Breast epithelium (tissue), 4 donors: ENCODE results near the gene MYF5. TPM values are rescaled to one million over a fixed set of nuclear protein-coding genes. Genes with fewer than 3 reads are reported as not detected.

Experiments used
- DNase-seq, 2 donors: peaks; one replicate each; pipeline ENCODE4 v3.0.0-alpha.2; 2019; ENCODE audit warnings: low spot score in 2 of 2
- H3K27ac ChIP-seq, 2 donors: fragments of 200-600 bp; sonication (generic) in 1 of 2; one replicate each; pipeline ENCODE4 v1.5.1; 2016 to 2019; ENCODE audit warnings: mild to moderate bottlenecking in 1 of 2
- H3K27me3 ChIP-seq, 2 donors: fragments of 200-600 bp; sonication (generic) in 1 of 2; one replicate each; pipeline versions ENCODE4 v1.5.1 to v1.6.0; 2017 to 2019; ENCODE audit warnings: control low read depth in 1 of 2, mild to moderate bottlenecking in 1 of 2
- H3K36me3 ChIP-seq: fragments of 200-600 bp; one replicate; pipeline ENCODE4 v1.5.1; 2019
- H3K4me1 ChIP-seq, 2 donors: fragments of 200-600 bp; sonication (generic); one replicate each; pipeline ENCODE4 v1.5.1; 2016 to 2019; ENCODE audit warnings: control low read depth in 1 of 2
- H3K4me3 ChIP-seq, 3 donors: fragments of 200-600 bp; sonication (generic); 1 replicate in 2 of 3; 2 replicates in 1 of 3; pipeline ENCODE4 v1.5.1; 2016 to 2019; ENCODE audit warnings: mild to moderate bottlenecking in 3 of 3, moderate library complexity in 2 of 3
- H3K9me3 ChIP-seq, 2 donors: fragments of 200-600 bp; sonication (generic) in 1 of 2; one replicate each; pipeline ENCODE4 v1.5.1; 2016 to 2019; ENCODE audit warnings: control low read depth in 1 of 2
- POLR2A ChIP-seq: fragments of 450-650 bp; IDR thresholded peaks from one replicate; pipeline ENCODE4 v1.6.1; 2016; ENCODE audit warnings: antibody characterized with exemption, mild to moderate bottlenecking, moderate library complexity
- POLR2AphosphoS5 ChIP-seq, 3 donors: sonication (generic); formaldehyde crosslinking; IDR thresholded peaks; one replicate each; pipeline ENCODE4 v1.6.1; 2017; ENCODE audit warnings: antibody characterized with exemption in 3 of 3
- intact Hi-C: fragments of 100-400 bp; cut with DNase I; formaldehyde crosslinking; loops from one replicate; pipeline ENCODE4 v1.15.1; 2023; ENCODE audit warnings: low total_unique reads
- total RNA-seq, 3 donors: library from RNA; depleted of rRNA; stranded (reverse); fragments of >200 nt; gene quantifications; one replicate each; pipeline ENCODE4 v1.1.0, GENCODE V29; 2016
- TF ChIP-seq, protein P1 (sequence below), 3 donors: fragments of 450-650 bp; IDR thresholded peaks; one replicate each; pipeline ENCODE4 v1.5.1; 2016 to 2017; ENCODE audit warnings: antibody characterized with exemption in 3 of 3, mild to moderate bottlenecking in 3 of 3, moderate library complexity in 3 of 3

MYF5 gene
- total RNA-seq, 3 donors from 2014 or later = not detected

DNA sequence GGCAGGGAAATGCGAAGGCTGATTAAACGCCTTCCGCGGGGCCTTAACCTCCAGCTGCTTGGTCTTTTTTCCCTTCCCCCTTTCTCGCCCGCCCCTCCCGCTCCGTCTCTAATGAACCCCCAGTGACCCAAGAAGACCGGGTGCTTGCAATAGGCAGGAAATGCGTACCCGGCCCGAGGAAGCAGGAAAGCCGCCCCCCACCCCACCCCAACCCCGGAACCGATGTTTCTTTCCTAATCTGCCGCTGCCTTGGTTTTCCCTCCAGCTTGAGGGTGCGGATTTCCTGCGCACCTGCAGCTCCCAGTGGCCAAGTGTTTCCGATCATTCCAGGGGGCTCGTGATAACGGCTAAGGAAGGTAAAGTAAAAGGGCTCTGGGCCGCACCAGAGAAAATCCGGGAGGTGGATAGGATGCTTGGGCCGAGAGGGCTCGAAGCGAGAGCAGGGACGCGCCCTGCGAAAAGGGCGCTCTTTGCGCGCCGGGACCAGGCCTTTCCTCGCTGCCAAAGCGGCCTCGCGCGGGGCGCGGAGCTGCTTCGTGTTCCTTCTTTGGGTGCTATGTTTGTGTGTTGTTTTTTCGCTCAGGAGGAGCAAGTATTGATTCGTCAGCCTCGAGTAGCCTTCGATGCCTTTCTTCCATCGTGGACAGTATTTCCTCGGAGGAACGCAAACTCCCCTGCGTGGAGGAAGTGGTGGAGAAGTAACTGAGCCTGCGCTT lies 8.3 kb upstream of the MYF5 start:
- peak overlapping the region in 1 of 3 donors; percentile 46 for H3K4me3 ChIP-seq
- DNase-seq = no peak
- H3K27ac ChIP-seq = no peak overlapping the region
- no peak for TF ChIP-seq POLR2A
- TF ChIP-seq, protein P1, sequence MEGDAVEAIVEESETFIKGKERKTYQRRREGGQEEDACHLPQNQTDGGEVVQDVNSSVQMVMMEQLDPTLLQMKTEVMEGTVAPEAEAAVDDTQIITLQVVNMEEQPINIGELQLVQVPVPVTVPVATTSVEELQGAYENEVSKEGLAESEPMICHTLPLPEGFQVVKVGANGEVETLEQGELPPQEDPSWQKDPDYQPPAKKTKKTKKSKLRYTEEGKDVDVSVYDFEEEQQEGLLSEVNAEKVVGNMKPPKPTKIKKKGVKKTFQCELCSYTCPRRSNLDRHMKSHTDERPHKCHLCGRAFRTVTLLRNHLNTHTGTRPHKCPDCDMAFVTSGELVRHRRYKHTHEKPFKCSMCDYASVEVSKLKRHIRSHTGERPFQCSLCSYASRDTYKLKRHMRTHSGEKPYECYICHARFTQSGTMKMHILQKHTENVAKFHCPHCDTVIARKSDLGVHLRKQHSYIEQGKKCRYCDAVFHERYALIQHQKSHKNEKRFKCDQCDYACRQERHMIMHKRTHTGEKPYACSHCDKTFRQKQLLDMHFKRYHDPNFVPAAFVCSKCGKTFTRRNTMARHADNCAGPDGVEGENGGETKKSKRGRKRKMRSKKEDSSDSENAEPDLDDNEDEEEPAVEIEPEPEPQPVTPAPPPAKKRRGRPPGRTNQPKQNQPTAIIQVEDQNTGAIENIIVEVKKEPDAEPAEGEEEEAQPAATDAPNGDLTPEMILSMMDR (IDR thresholded peaks at IDR 0.05) = no peak
- no peak for TF ChIP-seq POLR2AphosphoS5 (IDR thresholded peaks at IDR 0.05)
- no peaks in the 10 kb centered on the region for H3K4me1 ChIP-seq
- intact Hi-C loops = no loop called here
- no peaks in the 10 kb centered on the region for H3K9me3 ChIP-seq
- H3K36me3 ChIP-seq = no peaks in the 10 kb centered on the region
- peaks cover 0 to 19% of the 10 kb centered on the region in 2 donors for H3K27me3 ChIP-seq

DNA sequence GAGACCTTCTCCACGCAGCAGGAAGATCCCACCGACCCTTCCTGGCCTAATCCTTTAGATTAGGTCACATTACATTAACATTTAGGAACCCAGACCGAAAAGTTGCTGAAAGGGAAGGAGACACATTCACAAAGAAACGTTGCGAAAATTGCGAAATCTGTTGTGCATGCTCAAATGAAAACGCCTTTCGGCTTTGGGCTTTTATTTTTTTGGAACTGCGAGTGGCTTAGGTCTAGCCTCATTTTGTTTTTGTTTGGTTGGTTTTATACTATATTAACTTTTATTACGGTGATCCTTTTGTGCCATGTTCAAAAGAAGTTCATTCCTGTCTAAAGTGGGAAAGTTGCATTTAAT lies 7.8 kb upstream of the MYF5 start:
- no peaks in the 10 kb centered on the region for H3K4me1 ChIP-seq
- peaks cover 0 to 19% of the 10 kb centered on the region in 2 donors for H3K27me3 ChIP-seq
- intact Hi-C loops = no loop called here
- DNase-seq = no peak
- TF ChIP-seq, protein P1 (IDR thresholded peaks at IDR 0.05) = no peak
- no peak for TF ChIP-seq POLR2A
- TF ChIP-seq POLR2AphosphoS5 (IDR thresholded peaks at IDR 0.05) = no peak
- H3K36me3 ChIP-seq = no peaks in the 10 kb centered on the region
- no peaks in the 10 kb centered on the region for H3K9me3 ChIP-seq
- H3K4me3 ChIP-seq = peak overlapping the region in 1 of 3 donors; percentile 46
- no peak overlapping the region for H3K27ac ChIP-seq

DNA sequence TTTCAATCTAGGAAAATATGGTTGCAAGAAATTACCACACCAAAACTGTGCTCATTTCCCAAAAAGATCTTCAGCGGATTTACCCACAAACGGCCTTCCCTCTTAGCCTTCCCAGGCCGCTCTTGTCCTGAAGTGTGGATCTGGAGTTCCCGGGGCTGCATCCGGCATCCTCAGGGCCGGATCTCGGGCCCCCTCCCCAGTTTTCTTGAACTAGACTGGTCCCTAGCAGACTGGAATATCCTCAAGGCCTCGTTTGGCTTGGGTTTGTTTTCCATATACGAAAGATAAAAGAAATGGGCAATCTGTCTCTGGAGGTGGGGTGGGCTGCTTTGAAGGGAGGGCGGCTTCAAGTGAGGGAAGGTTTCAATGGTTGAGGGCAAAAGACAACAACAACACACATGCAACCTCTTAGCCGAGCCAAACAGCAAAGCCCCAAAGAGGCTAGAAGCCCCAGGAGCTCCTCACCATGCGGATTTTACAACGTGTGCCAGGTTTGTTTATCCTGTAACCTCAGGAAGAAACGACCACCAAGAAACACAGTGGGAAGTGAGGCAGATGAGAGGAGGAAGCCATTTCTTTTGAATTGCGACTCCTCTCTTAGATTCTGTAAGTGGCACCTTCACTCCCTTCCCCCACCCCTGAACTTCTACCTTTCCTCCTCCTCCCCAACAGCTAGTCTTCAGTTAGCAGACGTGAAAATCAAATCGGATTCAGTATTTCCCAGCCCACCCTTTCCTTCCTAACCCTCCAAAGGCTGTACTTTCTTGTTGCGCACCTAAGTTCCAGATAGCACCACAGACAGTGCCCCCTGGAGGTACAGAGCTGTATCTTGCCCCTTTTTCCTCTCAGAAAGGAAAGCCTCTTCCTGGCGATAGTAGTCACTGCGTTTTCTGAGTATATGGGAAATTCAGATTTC lies 6.6 kb upstream of the MYF5 start:
- TF ChIP-seq POLR2AphosphoS5 (IDR thresholded peaks at IDR 0.05) = no peak
- TF ChIP-seq, protein P1 (IDR thresholded peaks at IDR 0.05) = no peak
- TF ChIP-seq POLR2A = no peak
- Histone ChIP-seq H3K9me3 (no peaks in the 10 kb centered on the region), H3K36me3 (no peaks in the 10 kb centered on the region), H3K27me3 (peaks cover 0 to 28% of the 10 kb centered on the region in 2 donors), H3K4me1 (no peaks in the 10 kb centered on the region), H3K4me3 (no peak overlapping the region), H3K27ac (no peak overlapping the region)
- intact Hi-C loops = no loop called here
- no peak for DNase-seq

DNA sequence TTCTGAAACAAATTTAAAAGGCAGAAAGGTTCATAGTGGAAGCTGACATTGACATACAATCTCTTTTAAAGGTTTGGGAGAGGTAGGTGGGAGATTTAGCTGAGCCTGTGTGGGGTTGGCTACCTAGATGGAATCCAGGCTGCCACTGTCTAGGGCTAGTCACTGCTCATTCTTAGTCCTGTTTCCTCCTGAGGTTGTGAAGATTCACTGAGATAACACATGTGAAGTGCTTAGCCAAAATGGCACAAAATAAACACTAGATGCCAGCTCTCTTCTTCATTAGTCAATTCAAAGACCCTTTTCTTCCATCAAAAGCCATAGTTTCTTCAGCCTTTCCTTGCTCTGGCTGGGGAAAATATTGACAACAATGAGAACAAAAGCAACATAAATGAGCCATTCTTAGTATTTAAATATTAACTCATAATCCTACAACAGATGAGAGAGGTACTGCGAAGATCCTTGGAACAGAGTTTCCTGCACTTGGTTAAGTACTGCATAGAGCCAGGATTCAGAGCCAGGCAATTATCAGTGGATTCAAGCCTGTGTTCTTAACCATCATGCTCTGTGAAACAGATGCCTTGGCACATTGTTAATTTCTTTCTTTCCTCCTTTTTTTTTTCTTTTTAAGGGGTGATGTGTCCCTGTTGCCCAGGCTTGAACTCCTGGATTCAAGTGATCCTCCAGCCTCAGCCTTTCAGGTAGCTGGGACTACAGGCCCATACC lies 5.8 kb upstream of the MYF5 start:
- no peaks in the 10 kb centered on the region for H3K9me3 ChIP-seq
- H3K4me3 ChIP-seq = no peak overlapping the region
- intact Hi-C loops = no loop called here
- no peak for TF ChIP-seq POLR2AphosphoS5 (IDR thresholded peaks at IDR 0.05)
- no peak for TF ChIP-seq POLR2A
- TF ChIP-seq, protein P1 (IDR thresholded peaks at IDR 0.05) = no peak
- no peaks in the 10 kb centered on the region for H3K4me1 ChIP-seq
- H3K36me3 ChIP-seq = no peaks in the 10 kb centered on the region
- H3K27ac ChIP-seq = no peak overlapping the region
- peaks cover 0 to 29% of the 10 kb centered on the region in 2 donors for H3K27me3 ChIP-seq
- no peak for DNase-seq
